Testis (tissue), 2 donors: ENCODE measurements around the gene C7.

Experiments used
- POLR2A ChIP-seq: fragments of 450-650 bp; IDR thresholded peaks from one replicate; pipeline ENCODE4 v1.6.1; 2017; ENCODE audit warnings: antibody characterized with exemption, mild to moderate bottlenecking, moderate library complexity
- TF ChIP-seq, protein P1 (sequence below), 3 experiments: fragments of 450-650 bp in 2 of 3; fragments of 200-600 bp in 1 of 3; sonication (generic) in 1 of 3; IDR thresholded peaks; one replicate each; pipeline ENCODE4 v1.5.1; 2016 to 2019; ENCODE audit warnings: antibody characterized with exemption in 3 of 3, mild to moderate bottlenecking in 2 of 3, moderate library complexity in 1 of 3

DNA sequence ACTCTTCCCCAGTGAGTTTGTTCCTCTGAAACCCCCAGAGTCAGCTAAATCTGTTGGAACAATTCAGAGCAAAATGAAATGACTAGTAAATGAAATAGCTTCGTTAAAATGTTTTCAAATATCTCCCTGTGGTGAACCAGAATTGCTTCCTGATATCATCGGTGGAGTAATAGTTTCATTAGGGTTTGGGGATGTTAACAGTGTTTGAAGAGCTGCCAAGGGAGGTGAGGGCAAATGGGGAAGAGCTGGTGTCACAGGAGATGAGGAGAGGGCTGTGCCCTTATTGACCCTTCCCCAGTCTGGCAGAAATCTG is 4.3 kb upstream of the C7 start:
- TF ChIP-seq, protein P1, sequence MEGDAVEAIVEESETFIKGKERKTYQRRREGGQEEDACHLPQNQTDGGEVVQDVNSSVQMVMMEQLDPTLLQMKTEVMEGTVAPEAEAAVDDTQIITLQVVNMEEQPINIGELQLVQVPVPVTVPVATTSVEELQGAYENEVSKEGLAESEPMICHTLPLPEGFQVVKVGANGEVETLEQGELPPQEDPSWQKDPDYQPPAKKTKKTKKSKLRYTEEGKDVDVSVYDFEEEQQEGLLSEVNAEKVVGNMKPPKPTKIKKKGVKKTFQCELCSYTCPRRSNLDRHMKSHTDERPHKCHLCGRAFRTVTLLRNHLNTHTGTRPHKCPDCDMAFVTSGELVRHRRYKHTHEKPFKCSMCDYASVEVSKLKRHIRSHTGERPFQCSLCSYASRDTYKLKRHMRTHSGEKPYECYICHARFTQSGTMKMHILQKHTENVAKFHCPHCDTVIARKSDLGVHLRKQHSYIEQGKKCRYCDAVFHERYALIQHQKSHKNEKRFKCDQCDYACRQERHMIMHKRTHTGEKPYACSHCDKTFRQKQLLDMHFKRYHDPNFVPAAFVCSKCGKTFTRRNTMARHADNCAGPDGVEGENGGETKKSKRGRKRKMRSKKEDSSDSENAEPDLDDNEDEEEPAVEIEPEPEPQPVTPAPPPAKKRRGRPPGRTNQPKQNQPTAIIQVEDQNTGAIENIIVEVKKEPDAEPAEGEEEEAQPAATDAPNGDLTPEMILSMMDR (IDR thresholded peaks at IDR 0.05): no peak
- no peak for TF ChIP-seq POLR2A
